Measurements from ENCODE around the gene CCDC89.

The CCDC89 gene

GRCh38 chr11:85685820-85686459 is at the start of gene CCDC89:
Gene CCDC89 (minus strand): TSS chr11:85686195. CDS start chr11:85686130, 65 bp downstream.
- Histone ChIP-seq H3K4me2 (ENCODE audit: low read depth, low read length, poor library complexity, severe bottlenecking) (no peak within 1 kb of the TSS), H3F3A (ENCODE audit: insufficient read depth) (peaks cover 9% of the 10 kb centered on the region; the same call in 1 of the 2 replicates), H3K9me2 (replicated peaks; ENCODE audit: insufficient read depth, low read length) (no peaks in the 10 kb centered on the region), H3K36me3 (ENCODE audit: low read length) (no peaks in the 10 kb centered on the region), H3K9ac (ENCODE audit: low read length) (no peak within 1 kb of the TSS), H3K27me3 (ENCODE audit: low read length) (no peaks in the 10 kb centered on the region), H3K79me2 (ENCODE audit: insufficient read depth, low read length) (no peaks in the 10 kb centered on the region), H3K27ac (ENCODE audit: low read depth, low read length) (no peak within 1 kb of the TSS), H4K20me1 (ENCODE audit: low read depth, low read length) (no peaks in the 10 kb centered on the region), H3K9me3 (ENCODE audit: insufficient read depth, low read length) (no peaks in the 10 kb centered on the region), H2AFZ (ENCODE audit: low read depth, low read length, severe bottlenecking) (no peak within 1 kb of the TSS), H3K4me3 (ENCODE audit: insufficient read depth, low read length, poor library complexity, severe bottlenecking) (no peak within 1 kb of the TSS)
- TF ChIP-seq CTCF (IDR thresholded peaks at IDR 0.05; ENCODE audit: insufficient read depth, low read length, poor library complexity, severe bottlenecking) (no peak), EZH2phosphoT487 (conservative IDR thresholded peaks at IDR 0.05; ENCODE audit: low read length) (no peak)

GRCh38 chr11:85732965-85733364 is 47.0 kb upstream of the CCDC89 start:
- Histone ChIP-seq H3K27me3 (ENCODE audit: low read length) (no peaks in the 10 kb centered on the region), H3K4me3 (ENCODE audit: insufficient read depth, low read length, poor library complexity, severe bottlenecking) (no peak overlapping the region), H4K20me1 (ENCODE audit: low read depth, low read length) (no peaks in the 10 kb centered on the region), H3K9ac (ENCODE audit: low read length) (no peak overlapping the region), H3K79me2 (ENCODE audit: insufficient read depth, low read length) (no peaks in the 10 kb centered on the region), H3K9me2 (replicated peaks; ENCODE audit: insufficient read depth, low read length) (no peaks in the 10 kb centered on the region), H3K9me3 (ENCODE audit: insufficient read depth, low read length) (no peaks in the 10 kb centered on the region), H3K4me2 (ENCODE audit: low read depth, low read length, poor library complexity, severe bottlenecking) (no peak overlapping the region), H3K27ac (ENCODE audit: low read depth, low read length) (no peak overlapping the region), H3K36me3 (ENCODE audit: low read length) (peaks cover 3% of the 10 kb centered on the region; the same call in 1 of the 2 replicates), H3F3A (ENCODE audit: insufficient read depth) (no peaks in the 10 kb centered on the region), H2AFZ (ENCODE audit: low read depth, low read length, severe bottlenecking) (no peak overlapping the region)
- TF ChIP-seq EZH2phosphoT487 (conservative IDR thresholded peaks at IDR 0.05; ENCODE audit: low read length): no peak
- TF ChIP-seq CTCF (IDR thresholded peaks at IDR 0.05; ENCODE audit: insufficient read depth, low read length, poor library complexity, severe bottlenecking): no peak

GRCh38 chr11:85726381-85726780 is 40.4 kb upstream of the CCDC89 start:
- Histone ChIP-seq H3K9me2 (replicated peaks; ENCODE audit: insufficient read depth, low read length) (no peaks in the 10 kb centered on the region), H3K9ac (ENCODE audit: low read length) (no peak overlapping the region), H3K4me3 (ENCODE audit: insufficient read depth, low read length, poor library complexity, severe bottlenecking) (no peak overlapping the region), H2AFZ (ENCODE audit: low read depth, low read length, severe bottlenecking) (no peak overlapping the region), H3K9me3 (ENCODE audit: insufficient read depth, low read length) (no peaks in the 10 kb centered on the region), H4K20me1 (ENCODE audit: low read depth, low read length) (no peaks in the 10 kb centered on the region), H3K4me2 (ENCODE audit: low read depth, low read length, poor library complexity, severe bottlenecking) (no peak overlapping the region), H3K79me2 (ENCODE audit: insufficient read depth, low read length) (no peaks in the 10 kb centered on the region), H3K36me3 (ENCODE audit: low read length) (peaks cover 8% of the 10 kb centered on the region; the same call in 1 of the 2 replicates), H3F3A (ENCODE audit: insufficient read depth) (no peaks in the 10 kb centered on the region), H3K27me3 (ENCODE audit: low read length) (no peaks in the 10 kb centered on the region), H3K27ac (ENCODE audit: low read depth, low read length) (no peak overlapping the region)
- TF ChIP-seq CTCF (IDR thresholded peaks at IDR 0.05; ENCODE audit: insufficient read depth, low read length, poor library complexity, severe bottlenecking) (no peak), EZH2phosphoT487 (conservative IDR thresholded peaks at IDR 0.05; ENCODE audit: low read length) (no peak)
